ENCODE measurements around the gene PYGO2.
"Not testable (repeated sequence)": the region's sequence is repeated elsewhere in the genome, so short reads cannot be mapped to it uniquely, and the experiment has no call there.

The PYGO2 gene

DNA sequence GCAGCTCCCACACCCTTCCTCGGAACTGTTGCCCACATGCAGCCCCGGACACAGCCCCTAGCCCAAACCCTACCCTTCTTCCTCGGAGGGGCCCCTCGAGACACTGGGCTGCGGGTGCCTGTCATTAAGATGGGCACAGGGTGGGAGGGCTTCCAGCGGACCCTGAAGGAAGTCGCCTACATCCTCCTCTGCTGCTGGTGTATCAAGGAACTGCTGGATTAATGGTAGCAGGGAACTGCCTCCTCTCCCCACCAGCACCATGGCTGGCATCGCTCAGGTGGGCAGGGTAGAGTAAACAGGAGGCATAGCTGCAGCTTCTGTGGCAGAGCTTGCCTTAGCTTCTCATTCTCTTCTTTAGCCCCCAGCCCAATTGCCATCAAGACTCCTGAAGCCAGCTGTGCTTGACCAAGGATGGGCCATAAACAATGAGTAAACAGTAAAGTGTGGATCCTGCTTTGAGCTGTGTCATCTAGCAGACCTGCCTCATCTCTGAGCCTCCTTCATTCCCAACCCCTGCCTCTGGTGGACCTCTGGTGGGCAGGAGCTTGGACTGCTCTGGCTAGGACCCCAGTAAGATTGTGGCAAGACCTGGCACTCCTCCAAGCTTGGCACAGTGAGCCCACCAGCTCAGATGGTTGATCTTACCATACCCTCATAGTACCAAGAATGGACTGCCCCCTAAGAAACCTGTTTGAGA, 32.1 kb upstream of the PYGO2 start, which contains the start of gene LENEP:
TSS of gene LENEP (plus strand) at position 15 of the 697 bp plus-strand sequence. CDS start at position 37, 22 bp downstream.
- no peak for DNase-seq (ENCODE audit: low read depth in 2 of 2)
- TF ChIP-seq, protein P1, sequence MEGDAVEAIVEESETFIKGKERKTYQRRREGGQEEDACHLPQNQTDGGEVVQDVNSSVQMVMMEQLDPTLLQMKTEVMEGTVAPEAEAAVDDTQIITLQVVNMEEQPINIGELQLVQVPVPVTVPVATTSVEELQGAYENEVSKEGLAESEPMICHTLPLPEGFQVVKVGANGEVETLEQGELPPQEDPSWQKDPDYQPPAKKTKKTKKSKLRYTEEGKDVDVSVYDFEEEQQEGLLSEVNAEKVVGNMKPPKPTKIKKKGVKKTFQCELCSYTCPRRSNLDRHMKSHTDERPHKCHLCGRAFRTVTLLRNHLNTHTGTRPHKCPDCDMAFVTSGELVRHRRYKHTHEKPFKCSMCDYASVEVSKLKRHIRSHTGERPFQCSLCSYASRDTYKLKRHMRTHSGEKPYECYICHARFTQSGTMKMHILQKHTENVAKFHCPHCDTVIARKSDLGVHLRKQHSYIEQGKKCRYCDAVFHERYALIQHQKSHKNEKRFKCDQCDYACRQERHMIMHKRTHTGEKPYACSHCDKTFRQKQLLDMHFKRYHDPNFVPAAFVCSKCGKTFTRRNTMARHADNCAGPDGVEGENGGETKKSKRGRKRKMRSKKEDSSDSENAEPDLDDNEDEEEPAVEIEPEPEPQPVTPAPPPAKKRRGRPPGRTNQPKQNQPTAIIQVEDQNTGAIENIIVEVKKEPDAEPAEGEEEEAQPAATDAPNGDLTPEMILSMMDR (IDR thresholded peaks at IDR 0.05; ENCODE audit: low read depth, low read length), result no peak
- no peak within 1 kb of the TSS for H3K4me3 ChIP-seq (replicated peaks in 1 of 2; ENCODE audit: low read depth in 2 of 2, low read length in 2 of 2)

DNA sequence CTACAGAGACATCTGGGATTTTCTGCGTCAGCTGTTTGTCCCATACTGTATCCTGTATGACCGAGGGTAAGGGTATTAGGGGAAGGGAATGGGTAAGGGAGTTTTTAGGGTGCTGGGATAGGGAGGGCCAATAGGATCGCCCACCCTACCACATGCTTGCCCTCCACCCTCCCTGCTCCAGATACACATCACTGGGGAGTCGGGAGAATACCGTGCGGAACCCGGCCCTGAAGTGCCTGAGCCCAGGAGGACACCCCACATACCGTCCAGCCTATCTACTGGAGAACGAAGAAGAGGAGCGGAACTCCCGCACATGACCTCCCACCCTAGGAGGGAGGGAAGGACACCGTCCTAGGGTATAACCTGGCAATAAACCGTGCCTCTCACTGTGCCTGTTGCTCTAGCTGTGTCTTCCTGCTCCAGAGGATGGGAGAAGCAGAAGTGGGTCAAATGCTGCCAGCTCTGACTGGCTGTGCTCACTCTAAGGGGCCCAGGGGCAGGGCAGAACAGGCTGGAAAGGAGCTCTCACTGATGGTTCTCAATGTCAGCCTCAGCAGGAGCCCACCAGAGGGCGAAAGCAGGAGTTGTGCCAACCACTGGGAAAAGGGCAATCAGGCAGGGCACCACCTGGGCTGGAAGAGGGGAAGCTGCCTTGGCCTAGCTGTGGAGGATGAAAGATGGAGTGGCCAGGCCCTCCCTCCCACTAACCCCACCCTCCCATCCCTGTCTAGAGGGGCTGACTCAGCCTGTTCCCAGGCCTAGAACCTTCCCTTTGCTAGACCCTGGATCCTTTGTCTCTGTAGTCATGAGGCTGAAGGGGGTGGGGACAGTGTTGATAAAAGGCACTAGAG, 31.4 kb upstream of the PYGO2 start:
- H3K4me3 ChIP-seq (replicated peaks in 1 of 2; ENCODE audit: low read depth in 2 of 2, low read length in 2 of 2), result no peak overlapping the region
- TF ChIP-seq, protein P1 (IDR thresholded peaks at IDR 0.05; ENCODE audit: low read depth, low read length), result no peak
- DNase-seq (ENCODE audit: low read depth in 2 of 2), result peak; percentile 57 to 65

DNA sequence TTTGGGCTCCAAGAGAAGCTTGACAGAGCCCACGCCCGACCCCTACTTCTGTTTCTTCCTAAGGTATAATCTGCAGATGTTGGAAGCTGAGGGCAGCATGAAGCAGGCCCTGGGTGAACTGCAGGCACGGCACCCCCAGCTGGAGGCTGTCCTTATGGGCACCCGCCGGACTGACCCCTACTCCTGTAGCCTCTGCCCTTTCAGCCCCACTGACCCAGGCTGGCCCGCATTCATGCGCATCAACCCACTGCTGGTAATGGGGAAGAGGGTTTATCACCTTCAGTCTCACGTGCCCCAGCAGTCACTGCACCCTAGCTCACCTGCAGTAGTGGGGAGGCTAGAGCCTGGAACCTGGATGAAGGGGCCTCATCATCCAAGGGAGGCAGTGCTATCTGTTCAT, 28.7 kb upstream of the PYGO2 start:
- TF ChIP-seq, protein P1 (IDR thresholded peaks at IDR 0.05; ENCODE audit: low read depth, low read length), result no peak
- no peak overlapping the region for H3K4me3 ChIP-seq (replicated peaks in 1 of 2; ENCODE audit: low read depth in 2 of 2, low read length in 2 of 2)
- no peak for DNase-seq (ENCODE audit: low read depth in 2 of 2)

DNA sequence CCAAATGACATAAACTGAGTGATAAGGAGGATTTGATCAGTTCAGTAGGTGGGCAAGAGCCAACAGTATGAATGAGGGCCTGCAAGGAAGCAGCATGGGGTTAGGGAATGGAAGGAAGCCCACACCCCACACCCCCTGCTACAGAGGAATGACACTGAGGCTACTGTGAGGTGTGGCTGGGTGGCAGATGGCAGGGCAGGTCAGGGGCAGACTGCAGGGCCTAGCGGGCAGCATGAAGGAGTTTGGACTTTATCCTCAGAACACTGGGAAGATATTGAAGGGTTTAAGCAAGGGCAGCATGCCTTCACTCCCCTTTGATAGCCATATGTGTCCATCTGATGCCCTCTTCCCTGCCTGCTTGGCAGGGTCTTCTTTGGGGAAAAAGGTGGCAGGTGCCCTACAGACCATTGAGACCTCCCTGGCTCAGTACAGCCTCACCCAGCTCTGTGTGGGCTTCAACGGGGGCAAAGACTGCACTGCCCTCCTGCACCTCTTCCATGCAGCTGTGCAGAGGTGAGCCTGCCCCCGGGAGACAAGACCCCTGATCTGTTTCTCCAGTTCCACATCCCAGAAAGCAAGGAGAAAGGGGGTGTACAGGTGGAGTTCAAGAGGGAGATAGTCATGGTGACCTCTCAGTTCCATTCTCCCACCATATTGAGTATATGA, 27.7 kb upstream of the PYGO2 start:
- TF ChIP-seq, protein P1 (IDR thresholded peaks at IDR 0.05; ENCODE audit: low read depth, low read length), result no peak
- no peak overlapping the region for H3K4me3 ChIP-seq (replicated peaks in 1 of 2; ENCODE audit: low read depth in 2 of 2, low read length in 2 of 2)
- DNase-seq (ENCODE audit: low read depth in 2 of 2), result no peak

DNA sequence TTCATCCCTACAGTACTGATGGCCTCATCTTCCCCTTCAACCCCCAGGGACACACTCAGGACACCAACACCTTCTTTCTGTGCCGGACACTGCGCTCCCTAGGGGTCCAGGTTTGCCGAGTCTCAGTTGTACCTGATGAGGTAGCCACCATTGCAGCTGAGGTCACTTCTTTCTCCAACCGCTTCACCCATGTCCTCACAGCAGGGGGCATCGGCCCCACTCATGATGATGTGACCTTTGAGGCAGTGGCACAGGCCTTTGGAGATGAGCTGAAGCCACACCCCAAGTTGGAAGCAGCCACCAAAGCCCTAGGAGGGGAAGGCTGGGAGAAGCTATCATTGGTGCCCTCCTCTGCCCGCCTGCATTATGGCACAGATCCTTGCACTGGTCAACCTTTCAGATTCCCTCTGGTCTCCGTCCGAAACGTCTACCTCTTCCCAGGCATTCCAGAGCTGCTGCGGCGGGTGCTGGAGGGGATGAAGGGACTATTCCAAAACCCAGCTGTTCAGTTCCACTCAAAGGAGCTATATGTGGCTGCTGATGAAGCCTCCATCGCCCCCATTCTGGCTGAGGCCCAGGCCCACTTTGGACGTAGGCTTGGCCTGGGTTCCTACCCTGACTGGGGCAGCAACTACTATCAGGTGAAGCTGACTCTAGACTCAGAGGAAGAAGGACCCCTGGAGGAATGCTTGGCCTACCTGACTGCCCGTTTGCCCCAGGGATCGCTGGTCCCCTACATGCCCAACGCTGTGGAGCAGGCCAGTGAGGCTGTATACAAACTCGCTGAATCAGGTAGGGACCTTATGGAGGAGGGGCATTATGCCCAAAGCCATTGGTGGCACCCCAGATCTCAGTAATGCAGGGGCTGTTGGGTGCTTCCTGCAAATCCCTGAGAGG, 26.7 kb upstream of the PYGO2 start:
- no peak overlapping the region for H3K4me3 ChIP-seq (replicated peaks in 1 of 2; ENCODE audit: low read depth in 2 of 2, low read length in 2 of 2)
- no peak for DNase-seq (ENCODE audit: low read depth in 2 of 2)
- TF ChIP-seq, protein P1 (IDR thresholded peaks at IDR 0.05; ENCODE audit: low read depth, low read length), result no peak

DNA sequence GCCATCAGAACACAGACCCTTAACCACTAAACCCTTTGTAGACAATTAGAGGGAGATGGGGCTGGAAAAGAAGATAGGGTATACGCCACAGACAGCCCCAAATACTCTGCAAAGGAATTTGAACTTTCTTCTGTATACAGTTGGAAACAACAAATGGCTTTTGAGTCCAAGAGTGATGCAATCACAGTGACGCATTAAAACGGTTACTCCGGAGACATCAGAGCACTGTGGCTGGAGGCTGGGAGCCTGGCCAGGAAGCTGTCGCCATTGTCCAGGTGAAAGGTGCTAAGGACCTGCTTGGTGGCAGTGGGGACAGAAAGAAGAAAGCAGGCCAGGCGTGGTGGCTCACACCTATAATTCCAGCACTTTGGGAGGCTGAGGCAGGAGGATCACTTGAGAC, 25.7 kb upstream of the PYGO2 start:
- peak; percentile 45 to 47 for DNase-seq (ENCODE audit: low read depth in 2 of 2)
- TF ChIP-seq, protein P1 (IDR thresholded peaks at IDR 0.05; ENCODE audit: low read depth, low read length), result no peak
- no peak overlapping the region for H3K4me3 ChIP-seq (replicated peaks in 1 of 2; ENCODE audit: low read depth in 2 of 2, low read length in 2 of 2)

DNA sequence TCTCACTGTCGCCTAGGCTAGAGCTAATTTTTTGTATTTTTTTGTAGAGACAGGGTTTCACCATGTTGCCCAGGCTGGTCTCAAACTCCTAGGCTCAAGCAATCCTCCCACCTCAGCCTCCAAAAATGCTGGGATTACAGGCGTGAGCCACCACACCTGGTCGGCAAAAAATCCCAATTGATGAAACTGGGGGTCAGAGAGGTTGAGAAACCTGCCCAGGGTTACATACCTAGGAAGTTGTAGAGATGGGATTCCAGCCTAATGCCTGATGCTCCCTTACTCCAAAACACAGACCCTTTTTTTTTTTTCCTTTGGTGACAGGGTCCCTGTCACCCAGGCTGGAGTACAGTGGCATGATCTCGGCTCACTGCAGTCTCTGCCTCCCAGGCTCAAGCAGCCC, 25.2 kb upstream of the PYGO2 start:
- not testable (repeated sequence) for H3K4me3 ChIP-seq (replicated peaks in 1 of 2; ENCODE audit: low read depth in 2 of 2, low read length in 2 of 2); DNase-seq (ENCODE audit: low read depth in 2 of 2)

Data from cardiac fibroblast (primary cell).